ENCODE measurements around the gene OSBPL1A.

OSBPL1A gene

GRCh38 chr18:24115628-24116027 lies 282.0 kb downstream of the OSBPL1A start:
- DNase-seq: no peak

- no peak for DNase-seq
These were observed 282.6 kb downstream of the OSBPL1A start for GRCh38 chr18:24114924-24115549.

DNA sequence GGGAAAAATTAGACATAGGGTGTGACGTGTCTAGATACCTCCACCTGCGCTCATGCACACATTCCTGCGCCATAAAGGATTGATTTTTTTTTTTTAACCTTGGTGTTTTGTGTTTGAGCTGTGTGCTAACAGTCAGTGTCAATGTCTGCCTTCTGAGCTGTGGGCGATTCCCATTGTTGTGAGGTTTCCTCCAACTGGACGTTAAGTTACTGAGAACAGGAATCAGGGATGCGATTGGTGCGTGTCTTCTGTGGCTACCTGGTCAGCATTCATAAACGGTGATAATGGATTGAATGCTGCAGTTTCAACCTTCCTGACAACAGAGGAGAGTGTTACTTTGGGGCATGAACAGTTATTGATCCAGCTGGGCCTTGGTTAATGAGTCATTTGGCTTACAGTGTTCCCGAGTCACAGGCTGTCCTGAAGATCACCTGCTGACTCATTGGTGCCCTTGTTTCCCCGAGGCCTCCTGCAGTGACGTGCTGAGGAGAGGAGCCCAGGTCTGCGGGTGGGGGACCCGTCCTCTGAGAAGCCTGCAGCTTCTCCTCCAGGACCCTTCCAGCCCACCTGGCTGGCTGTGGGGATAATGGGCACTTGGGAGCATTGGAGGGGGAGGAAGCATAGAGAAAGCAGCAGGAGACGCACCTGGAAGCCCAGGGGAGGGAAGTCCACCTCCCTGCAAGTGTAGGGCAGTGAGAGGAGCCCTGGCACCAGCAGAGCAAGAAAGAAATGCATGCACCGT lies 284.6 kb downstream of the OSBPL1A start:
- DNase-seq: no peak

DNA sequence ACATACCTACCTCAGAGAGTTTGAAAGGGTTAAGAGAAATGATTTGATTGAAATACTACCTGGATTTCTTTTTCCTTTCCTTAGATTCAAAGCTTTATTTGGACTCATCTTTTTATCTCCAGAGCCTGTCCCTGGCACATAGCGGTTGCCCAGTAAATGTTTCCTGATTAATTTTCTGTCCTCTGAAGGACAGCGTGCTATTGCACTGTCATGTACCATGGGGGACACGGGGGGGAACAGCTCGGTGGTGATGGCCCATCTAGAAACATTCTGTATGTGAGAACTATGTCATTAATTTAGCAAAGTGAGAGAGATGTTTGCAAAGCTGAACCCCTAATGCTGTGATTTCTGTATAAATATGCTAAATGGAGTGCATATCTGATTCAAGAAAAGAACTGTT lies 285.2 kb downstream of the OSBPL1A start:
- DNase-seq: no peak
